ENCODE data around the gene ADAM20.

ADAM20 gene

DNA sequence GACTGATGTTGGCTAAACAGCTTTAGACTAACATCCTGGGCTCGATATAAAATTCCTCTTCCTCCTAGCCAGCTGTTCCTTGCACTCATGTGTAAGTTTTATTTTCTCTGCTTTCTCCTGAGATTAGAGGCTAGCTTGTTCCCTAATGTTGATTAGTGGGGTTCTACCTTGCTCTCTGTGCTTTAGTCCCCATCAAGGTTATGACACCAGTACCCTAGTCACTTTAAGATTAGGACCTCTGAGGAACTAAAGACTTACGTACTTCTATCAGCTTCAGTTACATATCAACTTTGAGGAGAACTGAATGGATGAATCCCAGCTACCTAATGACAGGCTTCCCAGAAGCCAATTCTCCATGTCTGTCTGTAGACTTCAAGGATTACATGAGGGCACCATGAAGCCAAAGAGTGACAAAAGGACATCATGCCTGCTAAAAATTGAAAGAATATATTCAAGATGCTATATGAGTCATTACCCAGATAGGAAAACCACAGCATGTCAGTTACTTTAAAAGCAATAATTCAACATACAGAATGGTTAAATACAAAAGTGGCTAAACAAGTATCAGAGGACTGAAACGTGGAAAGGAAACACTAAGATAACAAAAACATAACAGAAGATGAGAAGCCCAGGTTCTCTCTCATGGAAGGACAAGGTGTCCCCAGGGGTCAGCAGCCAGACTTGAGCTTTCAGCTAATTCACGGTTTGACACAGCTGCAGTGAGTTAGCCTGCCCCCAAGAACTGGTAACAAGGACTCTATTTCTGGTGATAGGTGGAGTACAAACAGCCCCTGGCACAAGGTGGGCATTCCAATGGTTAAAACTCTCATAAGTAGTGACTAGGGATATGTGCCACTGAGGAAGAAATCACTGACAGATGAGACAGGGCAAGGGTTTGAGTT lies 20.4 kb downstream of the ADAM20 start:
- TF ChIP-seq, protein P1, sequence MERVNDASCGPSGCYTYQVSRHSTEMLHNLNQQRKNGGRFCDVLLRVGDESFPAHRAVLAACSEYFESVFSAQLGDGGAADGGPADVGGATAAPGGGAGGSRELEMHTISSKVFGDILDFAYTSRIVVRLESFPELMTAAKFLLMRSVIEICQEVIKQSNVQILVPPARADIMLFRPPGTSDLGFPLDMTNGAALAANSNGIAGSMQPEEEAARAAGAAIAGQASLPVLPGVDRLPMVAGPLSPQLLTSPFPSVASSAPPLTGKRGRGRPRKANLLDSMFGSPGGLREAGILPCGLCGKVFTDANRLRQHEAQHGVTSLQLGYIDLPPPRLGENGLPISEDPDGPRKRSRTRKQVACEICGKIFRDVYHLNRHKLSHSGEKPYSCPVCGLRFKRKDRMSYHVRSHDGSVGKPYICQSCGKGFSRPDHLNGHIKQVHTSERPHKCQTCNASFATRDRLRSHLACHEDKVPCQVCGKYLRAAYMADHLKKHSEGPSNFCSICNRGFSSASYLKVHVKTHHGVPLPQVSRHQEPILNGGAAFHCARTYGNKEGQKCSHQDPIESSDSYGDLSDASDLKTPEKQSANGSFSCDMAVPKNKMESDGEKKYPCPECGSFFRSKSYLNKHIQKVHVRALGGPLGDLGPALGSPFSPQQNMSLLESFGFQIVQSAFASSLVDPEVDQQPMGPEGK (tag by site-specific recombination; IDR thresholded peaks at IDR 0.05), result no peak
- TF ChIP-seq ZNF423 (tag by site-specific recombination; IDR thresholded peaks at IDR 0.05) (no peak), ZFP69B (tag by site-specific recombination; IDR thresholded peaks at IDR 0.05) (no peak), ZNF350 (tag by site-specific recombination; IDR thresholded peaks at IDR 0.05) (no peak), ZNF621 (tag by site-specific recombination; IDR thresholded peaks at IDR 0.05) (no peak), BCL11B (tag by site-specific recombination; IDR thresholded peaks at IDR 0.05; ENCODE audit: low read depth) (no peak), KLF9 (tag by site-specific recombination; IDR thresholded peaks at IDR 0.05; ENCODE audit: low read depth) (no peak), GFI1B (tag by site-specific recombination; IDR thresholded peaks at IDR 0.05) (no peak)
- TF ChIP-seq, protein P2, sequence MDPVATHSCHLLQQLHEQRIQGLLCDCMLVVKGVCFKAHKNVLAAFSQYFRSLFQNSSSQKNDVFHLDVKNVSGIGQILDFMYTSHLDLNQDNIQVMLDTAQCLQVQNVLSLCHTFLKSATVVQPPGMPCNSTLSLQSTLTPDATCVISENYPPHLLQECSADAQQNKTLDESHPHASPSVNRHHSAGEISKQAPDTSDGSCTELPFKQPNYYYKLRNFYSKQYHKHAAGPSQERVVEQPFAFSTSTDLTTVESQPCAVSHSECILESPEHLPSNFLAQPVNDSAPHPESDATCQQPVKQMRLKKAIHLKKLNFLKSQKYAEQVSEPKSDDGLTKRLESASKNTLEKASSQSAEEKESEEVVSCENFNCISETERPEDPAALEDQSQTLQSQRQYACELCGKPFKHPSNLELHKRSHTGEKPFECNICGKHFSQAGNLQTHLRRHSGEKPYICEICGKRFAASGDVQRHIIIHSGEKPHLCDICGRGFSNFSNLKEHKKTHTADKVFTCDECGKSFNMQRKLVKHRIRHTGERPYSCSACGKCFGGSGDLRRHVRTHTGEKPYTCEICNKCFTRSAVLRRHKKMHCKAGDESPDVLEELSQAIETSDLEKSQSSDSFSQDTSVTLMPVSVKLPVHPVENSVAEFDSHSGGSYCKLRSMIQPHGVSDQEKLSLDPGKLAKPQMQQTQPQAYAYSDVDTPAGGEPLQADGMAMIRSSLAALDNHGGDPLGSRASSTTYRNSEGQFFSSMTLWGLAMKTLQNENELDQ (tag by site-specific recombination; IDR thresholded peaks at IDR 0.05; ENCODE audit: low read depth), result no peak
- TF ChIP-seq, protein P3, sequence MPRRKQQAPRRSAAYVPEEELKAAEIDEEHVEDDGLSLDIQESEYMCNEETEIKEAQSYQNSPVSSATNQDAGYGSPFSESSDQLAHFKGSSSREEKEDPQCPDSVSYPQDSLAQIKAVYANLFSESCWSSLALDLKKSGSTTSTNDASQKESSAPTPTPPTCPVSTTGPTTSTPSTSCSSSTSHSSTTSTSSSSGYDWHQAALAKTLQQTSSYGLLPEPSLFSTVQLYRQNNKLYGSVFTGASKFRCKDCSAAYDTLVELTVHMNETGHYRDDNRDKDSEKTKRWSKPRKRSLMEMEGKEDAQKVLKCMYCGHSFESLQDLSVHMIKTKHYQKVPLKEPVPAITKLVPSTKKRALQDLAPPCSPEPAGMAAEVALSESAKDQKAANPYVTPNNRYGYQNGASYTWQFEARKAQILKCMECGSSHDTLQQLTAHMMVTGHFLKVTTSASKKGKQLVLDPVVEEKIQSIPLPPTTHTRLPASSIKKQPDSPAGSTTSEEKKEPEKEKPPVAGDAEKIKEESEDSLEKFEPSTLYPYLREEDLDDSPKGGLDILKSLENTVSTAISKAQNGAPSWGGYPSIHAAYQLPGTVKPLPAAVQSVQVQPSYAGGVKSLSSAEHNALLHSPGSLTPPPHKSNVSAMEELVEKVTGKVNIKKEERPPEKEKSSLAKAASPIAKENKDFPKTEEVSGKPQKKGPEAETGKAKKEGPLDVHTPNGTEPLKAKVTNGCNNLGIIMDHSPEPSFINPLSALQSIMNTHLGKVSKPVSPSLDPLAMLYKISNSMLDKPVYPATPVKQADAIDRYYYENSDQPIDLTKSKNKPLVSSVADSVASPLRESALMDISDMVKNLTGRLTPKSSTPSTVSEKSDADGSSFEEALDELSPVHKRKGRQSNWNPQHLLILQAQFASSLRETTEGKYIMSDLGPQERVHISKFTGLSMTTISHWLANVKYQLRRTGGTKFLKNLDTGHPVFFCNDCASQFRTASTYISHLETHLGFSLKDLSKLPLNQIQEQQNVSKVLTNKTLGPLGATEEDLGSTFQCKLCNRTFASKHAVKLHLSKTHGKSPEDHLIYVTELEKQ (tag by site-specific recombination; IDR thresholded peaks at IDR 0.05; ENCODE audit: borderline replicate concordance), result no peak
- TF ChIP-seq, protein P4, sequence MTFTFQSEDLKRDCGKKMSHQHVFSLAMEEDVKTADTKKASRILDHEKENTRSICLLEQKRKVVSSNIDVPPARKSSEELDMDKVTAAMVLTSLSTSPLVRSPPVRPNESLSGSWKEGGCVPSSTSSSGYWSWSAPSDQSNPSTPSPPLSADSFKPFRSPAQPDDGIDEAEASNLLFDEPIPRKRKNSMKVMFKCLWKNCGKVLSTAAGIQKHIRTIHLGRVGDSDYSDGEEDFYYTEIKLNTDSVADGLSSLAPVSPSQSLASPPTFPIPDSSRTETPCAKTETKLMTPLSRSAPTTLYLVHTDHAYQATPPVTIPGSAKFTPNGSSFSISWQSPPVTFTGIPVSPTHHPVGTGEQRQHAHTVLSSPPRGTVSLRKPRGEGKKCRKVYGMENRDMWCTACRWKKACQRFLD (tag by site-specific recombination; IDR thresholded peaks at IDR 0.05), result no peak
- TF ChIP-seq, protein P5, sequence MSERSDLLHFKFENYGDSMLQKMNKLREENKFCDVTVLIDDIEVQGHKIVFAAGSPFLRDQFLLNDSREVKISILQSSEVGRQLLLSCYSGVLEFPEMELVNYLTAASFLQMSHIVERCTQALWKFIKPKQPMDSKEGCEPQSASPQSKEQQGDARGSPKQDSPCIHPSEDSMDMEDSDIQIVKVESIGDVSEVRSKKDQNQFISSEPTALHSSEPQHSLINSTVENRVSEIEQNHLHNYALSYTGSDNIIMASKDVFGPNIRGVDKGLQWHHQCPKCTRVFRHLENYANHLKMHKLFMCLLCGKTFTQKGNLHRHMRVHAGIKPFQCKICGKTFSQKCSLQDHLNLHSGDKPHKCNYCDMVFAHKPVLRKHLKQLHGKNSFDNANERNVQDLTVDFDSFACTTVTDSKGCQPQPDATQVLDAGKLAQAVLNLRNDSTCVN (tag by site-specific recombination; optimal IDR thresholded peaks at IDR 0.05), result no peak
- no peak overlapping the region for H3K4me3 ChIP-seq (ENCODE audit: low read depth, low read length)
- no peaks in the 10 kb centered on the region for H3K36me3 ChIP-seq (ENCODE audit: control insufficient read depth in 2 of 2, insufficient read depth in 1 of 2, low read length in 2 of 2)
- no peaks in the 10 kb centered on the region for H3K9me3 ChIP-seq (ENCODE audit: control insufficient read depth, insufficient read depth, low read depth, low read length)
- H3K27ac ChIP-seq (ENCODE audit: extremely low read depth, low read depth, low read length), result no peak overlapping the region
- ChIA-PET CTCF (interaction anchor here (0.6 to 0.7 kb wide), 2 partner anchors 105 to 142 kb away, joined by 3 read pairs; no protein-coding TSS in a partner anchor), POLR2A (no interaction called here)
- no peaks in the 10 kb centered on the region for H3K4me1 ChIP-seq (ENCODE audit: control insufficient read depth, insufficient read depth, low read length)

DNA sequence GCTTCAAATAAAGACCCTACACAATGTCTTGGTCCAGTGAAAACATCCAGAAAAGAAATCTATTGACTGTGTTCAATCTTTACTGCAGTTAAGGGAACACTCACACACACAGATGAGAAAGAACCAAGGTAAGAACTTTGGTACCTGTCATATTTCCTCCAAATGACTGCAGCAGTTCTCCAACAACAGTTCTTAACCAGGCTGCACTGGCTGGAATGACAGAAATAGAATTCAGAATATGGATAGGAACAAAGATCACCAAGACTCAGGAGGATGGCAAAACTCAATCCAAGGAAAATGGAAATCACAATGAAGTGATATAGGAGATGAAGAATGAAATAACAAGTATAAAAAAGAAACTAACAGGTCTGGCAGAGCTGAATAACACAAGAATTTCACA lies 36.6 kb downstream of the ADAM20 start:
- H3K36me3 ChIP-seq (ENCODE audit: control insufficient read depth in 2 of 2, insufficient read depth in 1 of 2, low read length in 2 of 2), result no peaks in the 10 kb centered on the region
- H3K9me3 ChIP-seq (ENCODE audit: control insufficient read depth, insufficient read depth, low read depth, low read length), result no peaks in the 10 kb centered on the region
- H3K27ac ChIP-seq (ENCODE audit: extremely low read depth, low read depth, low read length), result no peak overlapping the region
- POLR2A ChIA-PET, result no interaction called here
- no peaks in the 10 kb centered on the region for H3K4me1 ChIP-seq (ENCODE audit: control insufficient read depth, insufficient read depth, low read length)
- peak; percentile 60; the same call in 1 of the 2 replicates for TF ChIP-seq TRIM28 (IDR thresholded peaks at IDR 0.05; ENCODE audit: borderline replicate concordance, low read length)
- TF ChIP-seq ZNF473 (tag by site-specific recombination; IDR thresholded peaks at IDR 0.05), result no peak
- TF ChIP-seq ZNF433 (tag by site-specific recombination; IDR thresholded peaks at IDR 0.05; ENCODE audit: low read depth), result peak; percentile 100
- CTCF ChIA-PET, result no interaction called here
- H3K4me3 ChIP-seq (ENCODE audit: low read depth, low read length), result no peak overlapping the region
